ENCODE results near the gene LIMCH1. TPM values are rescaled to one million over a fixed set of nuclear protein-coding genes. Genes with fewer than 3 reads are reported as not detected.
"Not testable (repeated sequence)": the region's sequence is repeated elsewhere in the genome, so short reads cannot be mapped to it uniquely, and the experiment has no call there.

Gene LIMCH1, protein sequence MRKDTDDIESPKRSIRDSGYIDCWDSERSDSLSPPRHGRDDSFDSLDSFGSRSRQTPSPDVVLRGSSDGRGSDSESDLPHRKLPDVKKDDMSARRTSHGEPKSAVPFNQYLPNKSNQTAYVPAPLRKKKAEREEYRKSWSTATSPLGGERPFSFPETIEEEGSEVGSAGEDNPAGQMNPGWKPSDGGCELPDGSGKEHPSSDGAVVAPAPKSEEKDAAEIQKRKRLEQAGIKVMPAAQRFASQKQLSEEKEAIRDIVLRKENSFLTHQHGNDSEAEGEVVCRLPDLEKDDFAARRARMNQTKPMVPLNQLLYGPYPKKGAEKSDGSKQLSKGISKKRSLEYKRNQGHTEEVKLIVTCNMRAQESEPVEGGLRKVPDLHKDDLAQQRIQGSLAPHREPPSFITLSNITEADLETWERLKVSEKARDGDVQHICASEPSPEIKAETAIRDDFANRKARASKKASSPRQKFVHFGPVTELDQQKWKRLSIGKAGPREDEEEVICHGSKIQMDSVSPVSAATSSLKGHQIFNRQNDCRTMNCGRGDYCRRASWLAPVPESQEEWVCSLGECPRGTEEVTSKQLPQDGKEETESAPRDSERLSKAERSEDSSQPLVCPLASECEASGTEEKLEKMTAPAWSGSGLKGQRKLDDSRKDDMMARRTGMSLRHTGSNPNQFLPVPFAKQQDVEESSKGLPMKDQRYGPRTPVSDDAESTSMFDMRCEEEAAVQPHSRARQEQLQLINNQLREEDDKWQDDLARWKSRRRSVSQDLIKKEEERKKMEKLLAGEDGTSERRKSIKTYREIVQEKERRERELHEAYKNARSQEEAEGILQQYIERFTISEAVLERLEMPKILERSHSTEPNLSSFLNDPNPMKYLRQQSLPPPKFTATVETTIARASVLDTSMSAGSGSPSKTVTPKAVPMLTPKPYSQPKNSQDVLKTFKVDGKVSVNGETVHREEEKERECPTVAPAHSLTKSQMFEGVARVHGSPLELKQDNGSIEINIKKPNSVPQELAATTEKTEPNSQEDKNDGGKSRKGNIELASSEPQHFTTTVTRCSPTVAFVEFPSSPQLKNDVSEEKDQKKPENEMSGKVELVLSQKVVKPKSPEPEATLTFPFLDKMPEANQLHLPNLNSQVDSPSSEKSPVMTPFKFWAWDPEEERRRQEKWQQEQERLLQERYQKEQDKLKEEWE (N-terminal part only)
- 14.8 and 17.8 TPM in 2 replicates for total RNA-seq (2014; rRNA removed; shearing (Covaris generic))

DNA sequence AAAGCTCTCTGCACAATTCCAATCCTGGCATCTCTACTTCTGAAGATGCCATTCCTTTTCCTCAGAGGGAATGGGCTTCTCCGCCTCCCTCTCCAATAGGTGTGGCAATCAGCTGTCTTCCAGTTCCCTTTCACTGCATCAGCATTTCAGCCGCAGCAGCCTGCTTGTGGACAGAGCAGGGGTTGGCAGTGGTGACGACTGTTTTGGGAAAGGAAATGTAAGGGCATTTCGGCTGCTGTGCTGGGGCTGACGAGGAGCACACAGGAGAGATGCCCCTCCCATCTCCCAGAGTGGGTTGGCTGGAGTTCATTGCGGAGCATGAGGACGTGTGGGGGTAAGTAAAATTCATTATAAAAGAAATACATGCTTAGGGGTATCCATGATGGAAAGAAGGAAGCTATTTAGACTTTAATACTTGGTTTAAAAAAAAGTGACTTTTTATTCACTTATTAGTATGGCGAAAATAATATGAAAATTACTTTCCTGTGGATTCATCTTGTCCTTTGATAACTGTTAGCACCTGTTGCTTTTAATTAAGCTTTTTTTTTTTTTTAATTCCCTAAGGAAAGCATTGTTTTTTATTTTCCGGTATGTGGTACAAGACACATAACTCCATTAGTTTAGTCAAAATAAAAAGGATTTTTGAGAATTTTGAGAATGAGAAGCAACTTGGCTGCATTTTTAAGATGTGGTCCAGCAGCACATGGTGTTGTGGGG is at the start of gene LIMCH1:
Gene LIMCH1 (plus strand): TSS at position 141 of the 717 bp plus-strand sequence. CDS start 67,839 bp downstream, outside the sequence.
- DNase-seq (ENCODE audit: low spot score), result no peak

DNA sequence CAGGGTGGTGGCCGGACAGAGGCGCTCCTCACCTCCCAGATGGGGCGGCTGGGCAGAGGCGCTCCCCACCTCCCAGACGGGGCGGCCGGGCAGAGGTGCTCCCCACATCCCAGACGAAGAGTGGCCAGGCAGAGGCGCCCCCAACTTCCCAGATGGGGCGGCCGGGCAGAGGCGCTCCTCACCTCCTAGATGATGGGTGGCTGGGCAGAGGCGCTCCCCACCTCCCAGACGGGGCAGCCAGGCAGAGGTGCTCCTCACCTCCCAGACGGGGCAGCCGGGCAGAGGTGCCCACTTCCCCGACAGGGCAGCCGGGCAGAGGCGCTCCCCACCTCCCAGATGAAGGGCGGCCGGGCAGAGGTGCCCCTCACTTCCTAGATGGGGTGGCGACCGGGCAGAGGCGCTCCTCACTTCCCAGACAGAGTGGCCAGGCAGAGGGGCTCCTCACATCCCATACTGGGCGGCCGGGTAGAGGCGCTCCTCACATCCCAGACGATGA is 46.8 kb upstream of the LIMCH1 start:
- not testable (repeated sequence) for DNase-seq (ENCODE audit: low spot score)

DNA sequence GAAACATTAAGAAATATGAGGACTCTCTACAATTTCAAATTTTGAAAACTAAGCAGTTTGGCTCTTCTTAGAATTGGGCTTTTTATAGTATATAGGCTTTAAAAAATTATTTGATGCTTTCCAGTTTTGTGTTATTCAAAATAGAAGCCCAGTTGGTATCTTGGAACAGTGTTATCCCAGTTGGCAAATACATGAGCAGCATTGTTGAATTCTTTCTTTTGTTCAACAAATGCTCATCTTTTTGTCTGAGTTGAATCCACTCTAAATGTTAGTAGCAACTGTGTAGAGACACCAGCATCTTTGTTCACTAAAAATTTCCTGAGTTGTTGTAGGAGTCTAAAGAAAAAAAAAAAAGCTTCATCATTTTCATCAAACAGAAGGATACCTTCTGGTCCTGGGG is 41.0 kb upstream of the LIMCH1 start:
- no peak for DNase-seq (ENCODE audit: low spot score)

DNA sequence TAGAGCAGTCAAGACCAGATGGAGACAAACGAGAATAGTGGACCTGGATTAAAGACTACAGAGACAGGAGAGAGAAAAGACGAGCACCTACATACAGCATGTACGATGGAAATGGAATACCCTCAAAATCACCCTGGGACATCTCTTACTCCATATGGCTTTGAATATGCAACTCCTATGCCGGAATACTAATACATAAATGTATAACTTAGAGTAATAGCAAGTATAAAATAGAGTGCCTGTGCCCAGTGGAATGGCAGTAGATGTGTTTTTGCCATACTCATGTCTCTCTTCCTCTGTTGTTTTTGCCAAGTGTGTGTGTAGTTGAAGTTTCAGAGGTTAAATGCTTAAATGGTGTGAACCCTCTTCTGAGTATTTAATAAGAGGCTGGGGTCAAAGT is 39.8 kb upstream of the LIMCH1 start:
- DNase-seq (ENCODE audit: low spot score), result no peak

DNA sequence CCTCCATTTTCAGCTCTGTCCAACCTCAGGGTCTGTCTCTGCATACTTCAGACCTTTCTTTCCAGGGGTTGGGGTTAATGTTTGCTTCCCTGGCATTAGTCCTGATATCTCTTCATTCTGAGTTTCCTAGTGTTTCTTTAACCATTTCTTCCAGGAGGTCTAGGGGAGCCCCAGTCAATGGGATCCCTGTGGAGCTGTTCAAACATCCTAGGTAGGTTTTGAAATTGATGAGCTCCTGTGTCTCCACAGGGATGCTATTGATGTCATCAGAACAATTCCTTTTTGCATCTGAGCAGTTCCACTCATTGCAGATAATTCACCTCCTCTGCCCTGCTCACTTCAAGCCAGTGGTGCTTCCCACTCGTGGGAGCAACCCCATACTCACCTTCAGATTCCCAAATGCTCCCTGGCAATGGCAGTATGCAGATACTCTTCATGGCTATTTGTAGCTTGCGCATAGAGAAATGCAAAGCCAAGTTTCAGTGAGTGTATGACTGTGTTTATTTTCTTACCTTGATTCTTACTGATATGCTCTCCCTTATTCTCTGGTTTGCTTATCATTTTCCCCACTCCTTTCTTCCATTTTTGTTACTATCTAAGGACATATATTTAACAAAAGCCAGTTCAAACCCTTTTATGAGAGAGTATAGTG is 33.7 kb upstream of the LIMCH1 start:
- DNase-seq (ENCODE audit: low spot score), result no peak

DNA sequence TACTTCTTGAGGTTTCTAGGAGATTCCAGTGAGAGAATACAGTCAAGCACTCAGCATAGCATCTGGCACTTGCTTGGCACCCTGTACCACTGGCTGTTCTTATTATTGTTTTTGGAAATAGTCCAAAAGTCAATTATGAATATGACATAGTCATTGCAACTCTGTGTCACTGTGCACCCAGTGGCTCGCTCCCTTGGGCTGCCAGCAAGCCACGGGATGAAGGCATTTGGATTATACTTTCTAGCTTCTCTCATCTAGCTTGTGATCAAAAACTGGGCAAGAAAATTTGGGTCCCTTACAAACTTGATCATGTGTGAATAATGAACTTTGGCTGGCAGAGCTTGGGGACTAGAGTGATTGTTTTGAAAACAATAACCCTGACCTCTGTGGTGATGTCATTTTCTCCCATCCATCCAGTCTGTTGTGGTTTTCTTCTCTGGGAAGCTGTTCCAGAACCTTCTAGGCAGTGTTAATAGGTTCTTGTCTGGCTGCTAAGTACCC is 32.7 kb upstream of the LIMCH1 start:
- no peak for DNase-seq (ENCODE audit: low spot score)

DNA sequence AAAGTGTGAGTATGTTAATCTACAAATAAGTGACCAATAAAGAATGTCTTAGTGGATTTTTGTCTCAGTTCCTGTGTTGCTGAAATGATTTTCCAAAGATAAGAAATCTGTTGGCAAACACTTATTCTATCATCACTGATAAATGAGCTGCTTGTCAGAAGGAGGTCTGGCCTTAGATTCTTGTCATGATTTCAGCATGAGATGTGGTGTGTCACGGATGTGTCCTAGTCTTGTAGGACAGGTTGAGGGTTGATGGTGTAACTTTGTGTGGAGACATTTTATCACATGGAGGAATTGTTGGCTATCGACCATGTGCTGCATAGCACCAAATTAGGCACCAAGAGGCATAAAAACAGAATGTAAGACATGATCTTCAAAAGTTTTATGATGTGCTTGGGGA is 31.8 kb upstream of the LIMCH1 start:
- peak; percentile 9 for DNase-seq (ENCODE audit: low spot score)

DNA sequence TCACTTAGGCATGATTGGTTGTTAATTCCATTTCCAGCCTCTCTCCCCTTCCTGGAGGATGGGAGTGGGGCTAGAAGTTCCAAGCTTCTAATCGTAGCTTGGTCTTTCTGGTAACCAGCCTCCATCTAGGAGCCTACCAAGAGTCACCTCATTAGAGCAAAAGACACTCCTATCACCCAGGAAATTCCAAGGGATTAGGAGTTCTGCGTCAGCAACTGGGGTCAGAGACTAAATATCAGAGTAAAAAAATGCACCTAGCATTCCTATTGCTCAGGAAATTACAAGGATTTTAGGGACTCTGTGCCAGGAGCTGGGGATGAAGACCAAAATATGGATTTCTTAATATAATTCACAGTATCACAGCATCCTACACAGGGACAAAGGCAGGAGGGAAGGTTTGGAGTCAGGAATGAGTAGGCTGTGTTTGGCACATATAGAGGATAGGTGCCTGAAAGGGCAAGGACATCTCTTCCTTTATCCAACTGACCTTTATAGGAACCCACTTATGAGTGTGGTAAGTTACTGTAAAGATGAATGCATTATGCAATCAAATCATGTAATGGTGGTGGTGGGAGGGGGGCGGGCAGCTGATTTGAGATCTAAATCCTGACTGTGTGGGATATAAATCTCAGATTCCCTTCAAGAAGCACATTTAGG is 30.5 kb upstream of the LIMCH1 start:
- no peak for DNase-seq (ENCODE audit: low spot score)

DNA sequence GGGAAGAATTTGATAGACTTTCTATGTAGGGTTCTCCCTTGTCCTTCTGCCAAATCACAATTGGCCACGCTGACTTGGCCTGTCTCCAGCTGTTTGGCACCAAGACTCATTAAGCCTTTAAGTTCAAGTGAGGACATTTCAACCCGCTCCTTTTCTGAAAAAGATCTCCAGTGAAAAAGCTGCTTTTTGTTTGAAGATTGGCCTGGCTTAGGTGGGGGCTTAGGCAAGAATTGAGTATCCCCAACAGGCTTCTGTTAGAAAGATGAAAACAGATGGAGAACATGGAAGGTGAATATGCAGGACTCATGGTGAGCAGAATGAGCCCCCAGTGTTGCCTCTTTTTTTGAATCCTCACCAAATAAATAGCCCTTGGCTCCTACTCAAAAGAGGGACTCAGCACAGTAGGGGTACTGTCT is 28.5 kb upstream of the LIMCH1 start:
- no peak for DNase-seq (ENCODE audit: low spot score)

DNA sequence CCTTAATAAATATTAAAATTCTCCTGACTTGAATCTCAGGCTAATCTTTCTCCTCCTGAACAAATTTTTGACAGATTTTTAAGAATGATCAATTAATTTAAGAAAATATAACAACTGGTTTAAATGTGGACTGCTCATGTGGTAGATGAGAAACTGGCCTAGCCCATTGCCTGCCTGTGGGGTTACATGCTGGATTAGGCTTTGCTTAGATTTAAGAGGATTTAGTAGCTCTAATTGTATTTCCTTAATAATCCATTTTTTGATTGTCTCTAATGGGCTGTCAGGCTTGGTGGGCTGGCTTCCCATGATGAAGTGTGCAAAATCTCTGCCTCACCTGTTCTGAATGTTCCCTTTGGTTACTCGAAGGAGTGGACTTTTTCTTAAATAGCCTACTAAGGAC is 27.8 kb upstream of the LIMCH1 start:
- DNase-seq (ENCODE audit: low spot score), result no peak

DNA sequence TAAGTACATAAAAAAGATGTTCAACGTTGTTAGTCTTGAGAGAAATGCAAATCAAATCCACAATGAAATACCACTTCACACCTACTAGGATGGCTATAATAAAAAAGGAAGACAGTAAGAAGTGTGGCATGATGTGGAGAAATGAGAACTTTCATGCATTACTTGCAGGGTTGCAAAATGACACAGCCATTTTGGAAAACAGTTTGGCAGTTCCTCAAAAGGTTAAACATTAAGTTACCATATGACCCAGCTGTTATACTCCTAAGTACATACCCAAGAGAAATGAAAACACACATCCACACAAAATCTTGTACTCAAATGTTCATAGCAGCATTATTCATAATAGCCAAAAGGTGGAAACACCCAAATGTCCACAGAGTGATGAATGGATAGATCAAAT is 25.8 kb upstream of the LIMCH1 start:
- DNase-seq (ENCODE audit: low spot score), result no peak

DNA sequence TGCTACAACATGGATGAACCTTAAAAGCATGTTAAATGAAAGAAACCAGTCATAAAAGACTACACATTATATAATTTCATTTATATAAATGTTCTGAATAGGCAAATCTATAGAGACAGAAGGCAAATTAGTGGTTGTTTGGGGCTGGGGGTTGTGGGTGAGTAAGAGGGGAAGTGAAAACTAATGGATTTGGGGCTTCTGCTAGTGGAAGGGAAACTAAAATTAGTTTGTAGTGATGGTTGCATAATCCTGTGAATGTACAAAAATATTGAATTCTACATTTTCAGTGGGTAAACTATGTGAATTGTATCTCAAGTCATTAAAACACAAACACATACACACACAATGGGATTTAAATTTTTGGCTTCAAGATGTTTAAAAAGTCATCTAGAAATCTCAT is 25.4 kb upstream of the LIMCH1 start:
- no peak for DNase-seq (ENCODE audit: low spot score)

DNA sequence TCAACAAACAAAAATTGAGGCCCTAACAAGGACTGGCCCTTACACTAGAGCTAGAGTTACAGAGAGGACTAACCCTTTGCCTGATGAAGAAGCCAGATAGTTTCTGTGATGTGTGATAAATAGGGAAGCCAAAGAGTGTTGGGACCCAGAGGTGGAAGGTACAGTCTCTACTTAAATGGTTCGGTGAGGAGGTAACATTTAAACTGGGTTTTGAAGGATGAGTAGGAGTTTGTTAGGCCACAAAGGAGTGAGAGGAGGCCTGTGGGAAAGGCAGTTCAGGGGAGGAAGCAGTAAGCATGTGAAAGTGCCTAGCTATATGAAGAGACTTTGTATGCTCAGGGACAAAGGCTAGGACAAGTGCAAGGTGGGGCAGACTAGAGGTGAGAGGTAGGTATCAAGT is 23.8 kb upstream of the LIMCH1 start:
- DNase-seq (ENCODE audit: low spot score), result no peak

DNA sequence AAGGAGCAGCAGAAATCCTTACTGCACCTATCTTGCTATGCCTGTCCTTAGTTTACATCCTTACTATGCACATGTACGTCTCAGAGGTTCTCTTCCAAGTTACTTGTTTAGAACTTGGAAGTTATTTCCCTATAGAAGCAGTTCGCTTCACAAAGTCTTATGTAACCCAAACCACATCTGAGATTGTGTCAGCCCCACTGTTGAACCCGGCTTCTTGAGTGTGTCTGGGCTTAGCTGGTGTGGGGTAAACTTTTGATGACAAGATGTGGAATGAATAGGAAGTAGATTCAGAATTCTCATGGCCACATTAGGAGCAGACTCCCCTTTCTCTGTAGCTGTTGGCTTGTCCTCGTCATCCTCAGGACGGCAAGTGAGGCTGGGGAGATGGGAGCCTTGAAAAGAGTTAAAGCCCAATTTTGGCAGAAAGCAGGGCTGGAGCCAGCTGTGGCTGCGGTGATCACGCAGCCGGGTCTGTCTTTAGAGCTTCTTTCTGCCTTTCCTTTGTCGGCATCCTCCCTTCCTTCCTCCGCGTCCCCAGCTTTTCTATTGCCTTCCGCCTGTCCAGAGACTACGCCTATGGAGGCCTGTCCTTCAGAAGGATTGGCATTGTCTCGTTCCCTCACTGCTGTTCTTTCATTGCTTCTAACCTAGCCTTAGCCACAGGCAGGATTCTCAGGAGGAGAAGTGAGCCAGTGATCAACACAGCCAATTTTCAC is 23.0 kb upstream of the LIMCH1 start:
- DNase-seq (ENCODE audit: low spot score), result no peak

DNA sequence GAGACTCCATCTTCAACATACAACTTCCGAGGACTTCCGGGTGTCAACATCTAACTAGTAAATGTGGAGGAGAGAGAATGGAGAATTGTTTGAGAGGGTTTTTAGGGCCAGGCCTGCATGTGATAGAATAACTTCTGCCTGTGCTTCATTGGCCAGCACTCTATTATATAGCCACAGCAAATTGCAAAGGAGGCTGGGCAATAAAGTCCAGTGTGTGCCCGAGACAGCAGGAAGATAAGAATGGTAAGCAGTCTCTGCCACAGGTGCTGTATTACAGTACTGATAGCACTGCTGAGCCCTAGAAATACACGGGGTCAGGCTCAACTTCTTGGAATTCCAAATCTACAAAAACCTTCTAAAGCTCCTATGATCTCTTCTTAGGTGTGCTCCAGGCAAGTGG is 20.8 kb upstream of the LIMCH1 start:
- no peak for DNase-seq (ENCODE audit: low spot score)

DNA sequence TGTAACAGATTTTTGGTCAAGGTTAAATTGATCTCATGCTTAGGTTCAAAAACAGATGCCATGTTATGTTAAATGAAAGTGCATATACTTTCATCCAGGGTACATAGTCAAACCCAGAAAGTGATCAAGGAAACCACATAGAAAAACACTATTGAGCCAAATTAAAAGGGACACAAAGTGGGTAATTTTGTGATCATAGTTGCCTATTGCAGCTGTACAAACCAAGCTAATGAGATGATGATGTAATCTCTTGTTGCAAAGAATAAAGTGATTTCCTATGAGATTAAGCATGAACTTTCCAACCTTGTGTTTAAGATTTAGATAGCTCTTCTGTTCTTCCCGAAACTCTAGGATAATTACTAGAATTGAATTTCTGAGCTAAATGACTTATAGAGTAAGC is 20.2 kb upstream of the LIMCH1 start:
- no peak for DNase-seq (ENCODE audit: low spot score)

DNA sequence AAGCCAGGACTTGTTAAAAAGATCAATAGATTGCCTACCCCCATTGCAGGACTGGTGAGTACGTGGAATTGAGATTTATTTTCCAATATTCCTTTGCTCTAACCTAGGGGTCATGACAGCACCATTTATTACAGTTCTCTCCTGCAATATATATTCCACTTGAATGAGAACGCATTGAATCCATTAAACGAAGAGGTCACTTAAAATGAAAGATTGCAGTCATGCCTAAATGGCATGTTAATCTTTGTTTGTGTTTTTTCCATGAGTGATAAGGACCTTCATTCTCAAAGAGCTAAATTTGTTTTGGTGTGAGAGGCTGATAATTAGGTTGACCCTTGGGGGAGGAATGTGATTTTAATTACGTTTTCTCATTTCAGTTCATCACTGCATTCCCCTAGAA is 13.5 kb upstream of the LIMCH1 start:
- DNase-seq (ENCODE audit: low spot score), result no peak

DNA sequence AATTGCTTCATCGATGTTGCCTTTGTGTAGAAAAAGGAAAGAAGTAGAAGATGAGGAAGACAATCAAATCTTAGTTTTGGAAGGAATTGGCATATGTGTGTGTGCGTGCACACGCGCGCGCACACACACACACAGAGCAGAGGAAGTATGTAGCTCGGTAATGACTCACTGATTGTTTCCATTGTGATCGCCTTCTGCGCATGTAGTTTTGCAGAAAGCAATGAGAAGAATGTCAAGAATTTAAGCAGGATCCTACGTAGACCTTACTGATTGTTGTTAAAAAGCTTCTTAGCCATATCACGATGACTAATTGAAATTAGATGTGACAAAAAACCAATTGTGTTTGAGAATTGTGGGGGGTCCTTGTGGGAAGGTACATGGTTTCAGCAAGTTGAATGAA is 12.8 kb upstream of the LIMCH1 start:
- DNase-seq (ENCODE audit: low spot score), result no peak

DNA sequence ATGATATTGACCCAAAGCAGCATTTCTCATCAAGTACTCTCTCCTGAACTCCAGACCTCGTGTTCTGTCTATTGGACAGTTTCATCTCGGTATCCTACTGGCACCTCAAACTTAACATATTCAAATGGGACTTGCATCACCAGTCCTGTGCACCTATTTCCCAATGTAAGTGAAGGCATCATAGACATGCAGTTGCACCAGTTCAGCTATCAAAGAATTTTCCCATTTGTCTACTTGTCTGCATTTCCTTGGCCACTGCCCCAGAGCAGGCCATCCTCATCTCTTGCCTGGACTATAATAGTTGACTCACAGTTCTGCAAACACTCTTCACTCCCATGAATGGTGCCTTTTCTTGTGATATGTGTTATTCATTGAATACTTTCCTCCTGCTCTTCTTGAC is 11.3 kb upstream of the LIMCH1 start:
- no peak for DNase-seq (ENCODE audit: low spot score)
